CD4-positive, alpha-beta T cell treated with Interleukin-21 for 1 hour (primary cell): ENCODE measurements around the gene ULK3.

Source experiments
- DNase-seq: peaks from one replicate; pipeline ENCODE4 v3.0.0-alpha.2; 2020

ULK3 gene

GRCh38 chr15:74839526-74840395 is 3.2 kb downstream of the ULK3 start:
- DNase-seq, result no peak

- DNase-seq, result no peak
These were observed 4.0 kb downstream of the ULK3 start for GRCh38 chr15:74838746-74839525.

- DNase-seq, result no peak
These were observed 4.8 kb downstream of the ULK3 start for GRCh38 chr15:74838137-74838516.

- no peak for DNase-seq
These were observed 5.3 kb downstream of the ULK3 start for GRCh38 chr15:74837482-74838136.

- no peak for DNase-seq
These were observed 6.1 kb downstream of the ULK3 start for GRCh38 chr15:74836846-74837245.

- DNase-seq, result peak; percentile 50
These were observed 7.6 kb downstream of the ULK3 start for GRCh38 chr15:74835312-74835823.

GRCh38 chr15:74833376-74834107 is 9.4 kb downstream of the ULK3 start:
- DNase-seq, result no peak

- DNase-seq, result no peak
These were observed 10.1 kb downstream of the ULK3 start for GRCh38 chr15:74832826-74833225.

- no peak for DNase-seq
These were observed 11.0 kb downstream of the ULK3 start for GRCh38 chr15:74831813-74832495.

GRCh38 chr15:74830868-74831267 is 12.1 kb downstream of the ULK3 start:
- DNase-seq, result no peak

GRCh38 chr15:74829991-74830390 is 13.0 kb downstream of the ULK3 start:
- no peak for DNase-seq

- no peak for DNase-seq
These were observed 13.5 kb downstream of the ULK3 start for GRCh38 chr15:74829486-74829885.

- DNase-seq, result no peak
These were observed 14.1 kb downstream of the ULK3 start for GRCh38 chr15:74828835-74829234.

- no peak for DNase-seq
These were observed 15.3 kb downstream of the ULK3 start for GRCh38 chr15:74827614-74828013.

GRCh38 chr15:74826921-74827320 is 16.0 kb downstream of the ULK3 start:
- DNase-seq, result no peak

- peak; percentile 54 for DNase-seq
These were observed 16.6 kb downstream of the ULK3 start, which contains the start of gene CPLX3 for GRCh38 chr15:74826364-74826819. Gene CPLX3 (plus strand): TSS chr15:74826627. CDS start chr15:74826704, 77 bp downstream.

- DNase-seq, result no peak
These were observed 17.1 kb downstream of the ULK3 start for GRCh38 chr15:74825866-74826265.

- no peak for DNase-seq
These were observed 18.0 kb downstream of the ULK3 start for GRCh38 chr15:74824976-74825375.

GRCh38 chr15:74823324-74823723 is 19.6 kb downstream of the ULK3 start:
- no peak for DNase-seq

GRCh38 chr15:74822233-74822632 is 20.7 kb downstream of the ULK3 start:
- DNase-seq, result no peak

GRCh38 chr15:74821790-74822158 is 21.2 kb downstream of the ULK3 start:
- DNase-seq, result no peak
